CD4-positive, alpha-beta T cell treated with Interferon gamma for 1 hour (primary cell): ENCODE results near the gene TMEM120B.
"Not testable (repeated sequence)": the region's sequence is repeated elsewhere in the genome, so short reads cannot be mapped to it uniquely, and the experiment has no call there.

Experiments used
- DNase-seq: peaks from one replicate; pipeline ENCODE4 v3.0.0-alpha.2; 2020

TMEM120B gene

DNA sequence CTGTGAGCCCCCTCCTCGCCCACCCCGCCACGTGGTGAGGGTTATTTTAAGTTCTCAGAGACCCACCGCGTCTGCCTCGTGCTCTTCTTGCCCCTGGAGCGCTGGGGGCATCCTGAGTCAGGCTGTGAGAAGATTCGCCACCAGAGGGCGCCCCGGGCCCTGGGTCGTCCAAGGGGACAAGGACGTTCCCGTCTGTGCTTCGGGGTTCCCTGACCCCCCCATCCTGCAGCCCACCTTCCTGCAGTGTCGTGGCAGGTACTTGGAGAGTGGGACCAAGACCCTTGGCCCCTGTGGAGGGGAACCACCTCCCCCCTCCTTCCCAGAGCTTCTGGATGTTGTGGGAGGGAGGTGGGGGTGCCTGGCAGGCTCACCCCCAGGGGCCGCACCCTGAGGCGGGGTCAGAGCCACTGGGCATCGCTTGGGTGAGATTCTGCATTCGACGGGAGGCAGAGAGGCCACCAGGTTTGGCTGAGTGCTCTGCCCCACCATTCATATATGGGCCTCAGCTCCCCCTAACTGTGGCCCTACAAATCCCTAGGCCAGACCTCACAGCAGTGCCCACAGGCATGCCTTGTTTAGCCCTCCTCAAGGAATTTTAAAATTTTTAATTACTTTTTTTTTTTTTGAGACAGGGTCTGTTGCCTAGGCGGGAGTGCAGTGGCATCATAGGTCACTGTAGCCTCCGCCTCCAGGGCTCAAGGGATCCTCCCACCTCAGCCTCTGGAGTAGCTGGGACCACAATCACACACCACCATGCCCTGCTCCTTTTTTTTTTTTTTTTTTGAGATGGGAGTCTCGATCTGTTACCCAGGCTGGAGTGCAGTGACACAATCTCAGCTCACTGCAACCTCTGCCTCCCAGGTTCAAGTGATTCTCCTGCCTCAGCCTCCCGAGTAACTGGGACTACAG lies 63.9 kb downstream of the TMEM120B start:
- DNase-seq: peak; percentile 84

DNA sequence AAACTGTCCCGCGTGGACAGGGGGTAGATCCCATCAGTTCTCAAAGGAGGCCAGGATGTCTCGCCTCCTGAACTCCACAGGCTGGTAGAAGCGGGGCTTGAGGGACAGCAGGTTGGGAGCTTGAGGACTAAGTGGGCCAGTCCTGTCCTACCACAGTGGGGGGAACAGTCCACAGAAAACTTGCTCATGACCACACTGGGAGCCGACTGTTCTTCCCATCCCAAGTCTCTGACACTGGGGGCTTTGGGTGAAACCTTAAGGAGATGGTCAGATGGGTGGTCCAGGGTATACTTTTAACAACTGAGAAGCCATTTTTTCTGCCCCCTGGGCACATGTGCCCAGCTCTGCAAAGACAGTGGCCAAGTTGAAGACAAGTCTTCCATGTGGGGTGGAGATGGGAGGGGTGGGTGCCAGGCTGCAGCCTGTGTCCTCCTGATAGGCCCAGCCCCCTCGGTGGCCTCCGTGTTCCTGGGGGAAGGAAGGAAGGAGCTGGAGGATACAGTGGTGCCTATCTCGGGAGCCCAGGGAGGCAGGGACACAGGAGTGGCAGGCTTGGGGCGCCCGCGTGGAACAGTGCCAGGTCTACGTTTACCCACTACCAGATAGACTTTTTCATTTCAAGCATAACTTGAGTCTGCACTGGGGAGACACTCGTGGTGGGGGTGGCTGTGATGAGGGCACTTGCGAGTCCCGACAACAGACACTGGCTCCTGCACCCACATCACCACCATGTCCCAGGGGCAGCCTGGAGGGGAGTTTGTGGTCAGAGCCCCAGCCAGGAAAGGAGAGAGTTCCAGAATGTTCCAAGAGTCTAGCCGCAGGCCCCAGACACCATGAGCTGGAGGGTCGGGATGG lies 66.2 kb downstream of the TMEM120B start:
- no peak for DNase-seq

DNA sequence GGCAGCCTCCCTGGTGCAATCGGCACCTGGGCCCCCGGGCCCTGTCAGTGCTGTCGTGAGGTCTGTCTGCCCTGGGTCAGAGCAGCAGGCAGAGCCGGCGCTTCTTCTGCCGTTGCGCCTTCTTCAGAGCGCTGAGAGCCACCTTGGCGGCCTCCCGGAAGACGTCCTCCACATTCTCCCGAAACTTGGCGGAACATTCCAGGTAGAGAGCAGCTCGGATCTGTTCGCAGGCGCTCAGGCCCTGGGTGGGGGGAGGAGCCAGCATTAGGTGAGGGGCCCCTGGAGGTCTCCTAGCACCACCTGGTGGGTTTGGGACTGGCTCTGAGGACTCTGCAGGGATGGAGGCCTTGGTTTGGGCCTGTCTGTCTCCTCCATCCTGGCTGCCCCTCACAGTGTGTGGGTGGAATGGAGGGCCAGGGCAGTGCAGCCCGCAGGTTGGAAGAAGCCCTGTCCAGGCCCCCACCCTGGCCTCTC lies 66.9 kb downstream of the TMEM120B start:
- DNase-seq: no peak

DNA sequence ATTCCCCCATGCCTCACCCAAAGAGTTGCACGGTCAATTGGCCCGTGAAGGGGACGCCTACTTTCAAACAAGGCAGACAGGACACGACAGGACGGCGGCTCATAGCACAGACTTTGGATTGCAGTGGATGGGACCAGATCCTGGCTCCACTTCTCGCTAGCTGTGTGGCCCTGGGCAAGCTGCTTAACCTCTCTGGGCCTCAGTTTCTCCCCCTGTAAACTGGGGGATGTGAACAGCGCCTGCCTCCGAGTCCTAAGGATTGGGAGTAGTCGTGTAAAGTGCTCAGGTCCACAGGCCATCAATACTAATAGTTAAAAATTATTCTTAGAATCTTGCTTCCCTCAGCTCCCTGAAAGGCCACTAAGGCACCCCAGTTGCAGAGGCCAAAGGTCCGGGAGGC lies 67.9 kb downstream of the TMEM120B start:
- no peak for DNase-seq

DNA sequence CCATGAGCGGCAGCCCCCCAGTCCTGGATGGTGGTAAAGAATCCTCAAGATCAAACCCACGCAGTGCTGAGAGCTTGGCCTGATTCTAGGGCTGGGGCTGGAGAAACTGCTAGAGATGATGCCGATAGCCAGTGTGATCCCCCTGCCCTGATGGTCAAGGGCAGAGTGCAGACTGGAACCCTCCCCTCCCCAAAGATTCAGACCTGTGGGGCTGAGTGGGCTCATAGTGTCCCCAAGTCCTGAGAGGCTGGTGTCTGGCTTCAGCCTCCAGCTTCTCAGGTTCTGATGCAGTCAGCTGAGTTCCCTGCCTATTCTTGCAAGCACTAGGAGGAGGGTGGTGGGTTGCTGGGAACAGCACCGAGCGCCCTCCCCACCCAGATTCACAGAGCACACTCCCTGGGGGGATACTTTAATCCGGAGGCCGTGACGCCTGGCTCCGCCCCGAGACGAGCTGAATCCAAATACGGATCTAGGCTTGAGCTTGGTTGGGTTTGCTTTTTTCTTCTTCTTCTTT lies 69.0 kb downstream of the TMEM120B start:
- no peak for DNase-seq

DNA sequence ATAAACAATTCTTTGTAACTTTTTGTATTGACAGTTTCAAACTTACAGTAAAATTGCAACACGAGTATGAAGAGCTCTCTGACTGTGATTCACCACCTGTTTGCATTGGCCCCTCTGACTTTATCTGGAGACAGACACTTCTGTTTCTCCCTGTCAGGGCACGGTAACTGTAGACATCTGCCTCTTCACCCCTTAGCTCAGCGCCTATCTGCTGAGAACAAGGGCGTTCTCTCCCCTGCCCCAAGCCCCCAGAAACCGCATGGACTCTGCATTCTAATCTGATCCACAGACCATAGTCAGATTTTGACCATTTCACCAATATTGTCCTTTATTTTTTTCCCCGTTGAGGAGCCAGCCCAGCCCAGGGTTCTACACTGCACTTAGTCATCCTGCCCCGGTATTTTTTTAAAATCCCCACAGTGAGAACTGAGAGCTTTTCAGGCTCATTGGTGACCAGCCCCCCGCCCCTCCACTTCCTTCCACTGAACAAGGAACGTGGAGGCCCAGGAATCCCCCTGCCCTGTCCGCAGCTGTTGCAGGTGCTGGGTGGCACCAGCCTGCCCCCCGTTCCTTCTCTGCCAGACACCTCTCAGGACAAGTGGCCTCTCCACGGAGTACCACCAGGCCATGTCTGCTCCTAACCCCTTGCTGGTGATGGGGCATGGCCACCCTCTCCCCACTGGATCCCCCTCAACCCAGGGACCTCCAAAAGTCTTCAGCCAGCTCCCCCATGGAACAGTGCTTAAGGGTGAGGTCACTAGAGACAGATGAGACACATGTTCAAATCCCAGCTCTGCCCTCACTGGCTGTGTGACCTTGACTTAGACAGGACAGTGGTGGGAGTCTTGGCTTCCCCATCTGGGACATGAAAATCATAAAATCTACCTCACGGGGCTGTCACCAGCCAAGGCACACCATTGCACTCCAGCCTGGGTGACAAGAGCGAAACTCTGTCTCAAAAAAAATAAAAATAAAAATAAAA lies 69.7 kb downstream of the TMEM120B start:
- peak; percentile 50 for DNase-seq

DNA sequence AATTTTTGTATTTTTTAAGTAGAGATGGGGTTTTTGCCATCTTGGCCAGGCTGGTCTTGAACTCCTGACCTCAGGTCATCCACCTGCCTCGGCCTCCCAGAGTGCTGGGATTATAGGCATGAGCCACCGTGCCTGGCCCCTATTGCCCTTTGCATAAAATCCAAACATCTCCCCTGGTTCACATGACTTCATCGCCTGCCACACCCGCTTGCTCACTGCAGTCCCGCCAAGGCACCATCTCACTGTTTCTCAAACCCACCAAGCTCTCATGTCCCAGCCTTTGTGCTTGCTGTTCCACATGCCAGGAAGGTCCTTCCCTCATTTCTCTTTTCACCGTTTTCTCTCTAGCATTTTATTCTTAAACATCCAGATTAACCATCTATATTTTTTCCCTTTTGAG lies 71.2 kb downstream of the TMEM120B start:
- no peak for DNase-seq

DNA sequence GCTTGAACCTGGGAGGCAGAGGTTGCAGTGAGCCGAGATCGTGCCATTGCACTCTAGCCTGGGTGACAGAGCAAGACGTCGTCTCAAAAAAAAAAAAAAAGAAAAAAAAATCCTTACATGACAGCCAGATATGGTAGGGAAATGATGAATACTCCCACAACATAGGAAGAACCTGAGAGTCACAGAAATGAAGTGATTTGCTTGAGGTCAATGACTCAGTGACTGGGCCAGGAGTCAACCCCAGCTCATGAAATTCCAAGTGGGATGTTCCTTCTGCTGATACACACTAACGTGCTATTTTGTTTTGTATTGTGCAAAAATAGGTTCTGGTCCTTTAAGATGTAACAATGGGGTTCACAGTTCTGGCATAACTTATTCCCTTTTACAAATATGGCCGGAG lies 71.9 kb downstream of the TMEM120B start:
- DNase-seq: no peak

DNA sequence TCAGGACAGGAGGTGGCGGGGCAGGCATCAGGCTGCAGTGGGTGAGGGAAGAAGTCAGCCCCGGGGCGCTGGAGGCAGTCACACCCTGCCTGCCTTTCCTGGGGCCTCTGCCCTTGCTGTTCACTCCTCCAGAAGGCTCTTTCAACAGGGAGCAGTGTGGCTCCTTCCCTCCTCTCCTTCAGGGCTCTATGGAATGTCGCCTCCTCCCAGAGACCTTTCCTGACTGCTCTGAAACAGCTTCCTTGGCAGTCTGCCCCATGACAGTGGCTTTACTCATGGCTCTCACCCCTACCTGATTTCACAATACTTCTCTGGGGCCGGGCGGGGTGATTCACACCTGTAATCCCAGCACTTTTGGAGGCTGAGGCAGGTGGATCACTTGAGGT lies 73.9 kb downstream of the TMEM120B start:
- DNase-seq: peak; percentile 56

DNA sequence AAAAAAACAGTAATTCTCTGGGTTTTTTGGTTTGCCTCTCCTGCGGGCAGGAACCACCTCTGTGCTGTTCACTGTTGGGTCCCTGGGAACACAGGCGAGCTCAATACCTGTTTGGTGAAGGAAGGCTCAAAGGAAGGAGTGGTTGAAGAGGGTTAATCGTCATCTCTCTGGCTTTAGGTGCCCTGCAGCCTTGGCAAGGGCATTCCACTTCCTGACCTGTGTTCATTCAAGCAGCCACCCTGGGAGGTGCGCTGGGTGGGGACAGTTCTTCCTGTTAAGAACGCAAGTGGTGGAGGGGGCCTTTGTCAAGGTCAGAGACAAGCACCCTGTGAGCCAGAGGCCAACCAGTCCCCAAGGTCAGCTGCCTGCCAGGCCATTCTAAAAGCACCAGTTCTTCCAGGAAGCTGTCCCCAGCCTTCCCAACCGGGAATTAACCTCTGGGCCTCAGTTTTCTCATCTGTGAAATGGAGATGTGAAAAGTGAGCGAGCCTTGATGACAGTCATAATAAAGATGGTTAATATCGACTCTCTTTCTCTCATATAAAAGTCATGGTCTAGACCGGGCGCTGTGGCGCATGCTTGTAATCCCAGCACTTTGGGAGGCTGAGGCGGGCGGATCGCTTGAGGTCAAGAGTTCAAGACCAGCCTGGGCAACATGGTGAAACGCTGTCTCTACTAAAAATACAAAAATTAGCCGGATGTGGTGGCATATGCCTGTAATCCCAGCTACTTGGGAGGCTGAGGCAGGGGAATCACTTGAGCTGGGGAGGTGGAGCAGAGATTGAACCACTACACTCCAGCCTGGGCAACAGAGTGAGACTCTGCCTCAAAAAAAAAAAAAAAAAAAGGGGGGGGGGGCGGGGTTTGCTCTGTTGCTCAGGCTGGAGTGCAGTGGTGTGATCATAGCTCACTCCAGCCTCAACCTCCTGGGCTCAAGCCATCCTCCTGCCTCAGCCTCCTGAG lies 74.8 kb downstream of the TMEM120B start:
- DNase-seq: peak; percentile 58

DNA sequence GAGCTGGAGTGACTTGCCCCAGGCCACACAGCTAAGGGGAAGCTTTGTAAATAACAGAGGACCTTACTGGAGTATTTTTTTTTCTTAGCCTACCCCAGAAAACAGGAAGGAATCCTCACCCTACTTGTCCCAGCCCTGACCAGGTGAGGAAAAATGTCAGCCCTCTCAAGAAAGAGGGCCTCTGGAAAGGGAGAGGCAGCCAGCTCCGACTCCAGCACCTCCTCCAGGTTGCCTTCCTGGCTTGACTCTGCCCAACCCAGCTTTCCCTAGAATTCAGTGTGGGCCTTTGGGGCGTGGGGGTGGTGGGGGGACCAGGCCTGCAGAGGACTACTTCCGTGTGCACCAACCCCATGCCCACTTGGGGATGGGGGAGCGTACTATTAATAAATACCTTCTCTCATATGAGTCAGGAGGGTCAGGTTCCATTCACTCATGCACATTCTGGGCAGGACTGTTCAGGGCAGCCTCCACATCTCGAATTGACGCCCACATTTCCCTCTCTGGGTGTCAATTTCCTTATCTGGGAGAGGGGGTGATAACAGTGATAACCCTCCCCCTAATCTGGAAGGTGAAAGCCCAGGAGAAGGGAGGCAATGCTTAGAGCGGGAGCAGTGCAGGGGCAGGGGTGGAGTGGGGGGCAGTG lies 75.7 kb downstream of the TMEM120B start:
- DNase-seq: no peak

DNA sequence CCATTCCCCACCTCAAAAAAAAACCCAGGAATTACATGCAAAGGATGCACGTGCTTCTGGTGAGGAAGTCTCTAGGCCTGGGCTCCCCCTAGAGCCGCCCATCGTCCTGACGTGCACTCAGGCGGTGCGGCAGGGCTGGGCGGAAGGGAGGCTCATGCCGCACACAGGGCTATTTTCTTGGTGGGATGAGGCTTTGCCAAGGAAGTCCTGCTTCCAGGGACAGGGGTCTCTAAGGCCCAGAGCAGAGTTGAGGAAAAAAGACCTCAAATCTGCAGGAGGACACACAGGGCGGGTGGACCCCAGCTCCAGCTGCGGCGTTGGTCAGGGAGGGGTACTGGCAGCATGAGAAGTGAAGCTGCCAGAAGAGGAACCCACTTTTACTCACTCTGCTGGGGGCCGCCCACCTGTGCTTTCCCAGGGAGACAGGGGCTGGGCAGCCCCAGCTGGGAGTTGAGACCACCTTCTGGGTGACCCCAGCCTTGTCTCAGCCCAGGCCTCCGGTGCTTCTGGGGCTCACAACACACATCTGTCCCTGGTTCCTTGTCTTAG lies 76.8 kb downstream of the TMEM120B start:
- DNase-seq: peak; percentile 68

DNA sequence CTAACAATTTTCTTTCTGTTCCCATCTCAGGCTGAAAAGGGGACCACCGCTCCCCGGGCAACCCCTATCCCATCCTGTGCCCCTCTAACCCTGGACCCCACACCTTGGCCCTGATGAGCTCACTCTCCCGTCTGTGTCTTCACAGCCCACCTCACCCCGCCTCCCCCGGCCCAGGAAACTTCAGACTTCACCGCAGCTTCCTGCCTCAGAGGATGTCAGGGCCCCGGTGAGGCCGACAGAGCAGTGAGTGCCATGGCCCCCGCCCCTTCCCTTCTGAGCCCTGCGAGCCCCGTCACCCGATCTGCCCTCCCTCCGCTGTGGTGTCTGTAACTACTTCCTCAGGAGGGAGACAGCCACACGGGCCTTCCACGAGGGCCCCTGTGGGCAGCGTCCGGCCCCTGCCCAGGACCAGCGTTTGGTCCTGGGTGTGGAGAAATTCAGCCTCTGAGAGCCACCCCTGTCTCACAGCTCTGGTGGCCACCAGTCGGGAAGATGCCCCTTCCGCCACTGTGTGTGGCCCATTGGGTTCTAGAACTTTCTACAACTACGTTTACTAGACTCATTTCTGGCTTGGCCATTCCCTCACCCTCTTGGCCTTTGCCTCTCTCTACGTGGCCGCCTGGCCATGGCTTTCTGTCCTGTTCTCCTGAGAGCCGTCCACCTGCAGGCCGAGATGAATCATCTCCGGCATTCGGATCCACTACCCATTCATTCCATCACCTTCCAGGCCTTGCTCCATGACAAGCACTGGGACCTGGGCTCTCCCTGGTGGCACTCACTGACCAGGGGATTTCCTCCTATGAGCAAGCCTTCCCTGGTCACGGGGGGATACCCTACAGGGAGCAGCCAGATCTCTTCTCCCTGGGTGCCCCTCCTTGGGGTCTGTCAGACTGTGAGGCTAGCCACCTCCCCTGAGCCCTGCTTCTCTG lies 77.5 kb downstream of the TMEM120B start:
- DNase-seq: peak; percentile 96

DNA sequence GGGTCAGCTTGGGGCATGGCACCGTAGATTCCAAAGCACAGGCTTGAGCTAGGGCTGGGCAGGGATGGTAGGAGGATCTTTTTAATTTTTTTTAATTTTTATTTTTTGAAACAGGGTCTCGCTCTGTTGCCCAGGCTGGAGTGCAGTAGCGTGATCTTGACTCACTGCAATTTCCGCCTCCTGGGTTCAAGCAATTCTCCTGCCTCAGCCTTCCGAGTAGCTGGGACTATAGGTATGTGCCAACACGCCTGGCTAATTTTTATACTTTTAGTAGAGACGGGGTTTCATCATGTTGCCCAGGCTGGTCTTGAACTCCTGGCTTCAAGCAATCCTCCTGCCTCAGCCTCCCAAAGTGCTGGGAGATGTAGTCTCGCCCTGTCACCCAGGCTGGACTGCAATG lies 78.2 kb downstream of the TMEM120B start:
- DNase-seq: not testable (repeated sequence)

DNA sequence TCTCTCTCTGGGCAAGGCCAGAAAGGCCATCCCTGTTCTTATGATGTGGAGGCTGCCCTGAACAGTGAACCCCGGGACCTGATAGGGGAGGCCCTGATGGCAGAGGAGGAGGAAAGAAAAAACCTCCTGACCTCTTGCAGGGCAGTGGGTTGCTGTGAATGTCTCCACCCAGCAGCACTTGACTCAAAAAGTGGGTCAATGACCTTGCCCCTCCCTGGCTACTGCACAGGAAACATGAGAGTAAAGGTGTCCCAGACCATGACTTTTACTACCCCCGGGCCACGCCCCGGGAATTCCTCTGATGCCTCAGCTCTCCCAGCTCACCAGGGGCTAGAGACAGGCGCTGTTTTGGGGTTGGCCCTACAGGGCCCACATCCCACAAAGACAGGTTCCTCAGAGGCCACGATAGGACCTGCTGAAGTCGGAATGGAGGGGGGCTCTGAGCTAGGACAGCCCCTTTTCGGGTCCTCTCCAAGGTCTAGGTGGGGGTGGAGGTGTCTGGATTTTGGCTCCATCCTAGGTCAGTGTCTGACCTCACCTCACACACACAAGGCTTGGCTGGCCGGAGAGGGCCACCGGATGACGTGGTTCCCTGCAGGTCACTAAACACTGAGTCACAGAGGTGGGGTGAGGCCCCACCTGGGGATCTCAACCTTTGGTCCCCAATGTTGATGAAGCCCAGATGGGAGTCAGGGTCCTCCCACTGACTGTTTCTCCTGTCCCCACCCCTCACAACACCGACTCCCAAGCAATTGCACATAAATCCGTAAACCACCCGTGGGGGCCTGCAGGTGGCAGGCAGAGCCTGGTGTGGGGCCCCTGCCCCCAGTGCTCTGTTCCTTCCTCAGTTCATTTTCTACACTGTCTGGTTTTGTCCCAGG lies 79.4 kb downstream of the TMEM120B start:
- peak; percentile 59 for DNase-seq

DNA sequence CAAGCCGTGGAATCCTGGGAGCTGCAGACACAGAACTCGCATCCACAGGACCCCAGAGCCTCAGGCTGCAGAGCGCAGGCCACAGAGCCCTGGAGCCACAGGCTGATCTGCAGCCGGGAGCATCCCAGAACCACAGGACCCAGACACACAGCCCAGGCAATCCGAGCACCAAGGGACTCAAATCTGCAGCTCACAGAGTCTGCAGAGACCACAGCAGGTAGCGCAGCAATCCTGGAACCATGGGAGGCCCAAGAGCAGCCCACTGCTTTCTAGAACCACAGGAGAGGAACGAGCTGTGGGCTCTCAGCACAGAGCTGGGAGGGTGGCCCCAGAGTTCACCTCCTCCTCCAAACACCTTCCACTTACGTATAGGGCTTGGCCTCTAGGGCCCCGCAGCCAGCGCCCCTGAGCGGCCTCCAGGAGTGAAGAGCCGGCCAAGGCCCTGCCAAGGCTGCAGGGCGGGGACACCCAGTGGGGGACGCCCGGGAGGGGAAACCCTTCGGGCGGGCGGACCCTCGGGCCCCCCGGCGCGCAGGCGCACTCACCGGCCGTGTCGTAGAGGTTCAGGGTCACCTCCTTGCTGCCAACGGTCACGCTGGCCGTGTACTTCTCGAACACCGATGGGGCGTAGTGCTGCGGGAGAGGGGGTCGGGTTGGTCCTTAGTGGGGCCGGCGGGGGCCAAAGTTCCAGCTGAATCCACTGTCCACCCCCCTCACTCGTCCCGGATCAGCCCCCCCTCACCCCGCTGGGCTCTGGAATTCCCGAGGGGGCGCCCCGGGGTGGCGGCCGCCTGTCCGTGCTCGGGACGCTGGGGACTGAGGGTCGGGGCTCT lies 80.3 kb downstream of the TMEM120B start:
- DNase-seq: peak; percentile 74

DNA sequence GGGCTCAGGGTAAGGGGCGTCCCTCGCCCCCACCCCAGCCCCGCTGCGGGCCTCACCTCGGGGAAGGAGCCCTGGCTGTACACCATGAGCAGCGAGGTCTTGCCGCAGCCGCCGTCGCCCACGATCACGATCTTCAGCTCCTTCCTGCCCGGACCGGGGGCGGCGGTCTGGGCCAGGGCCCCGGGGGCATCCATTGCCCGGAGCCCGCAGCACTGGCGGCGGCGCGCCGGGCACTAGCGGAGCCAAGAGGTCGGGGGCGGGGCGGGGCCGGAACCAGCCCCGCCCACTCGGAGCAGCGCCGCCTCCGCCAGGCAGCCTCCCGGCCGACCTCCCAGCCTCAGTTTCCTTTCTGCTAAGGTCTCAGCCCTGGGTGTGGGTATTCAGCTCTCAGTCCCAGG lies 80.9 kb downstream of the TMEM120B start, which contains the start of gene RHOF:
Gene RHOF, minus strand, starts transcription at position 249 of the 398 bp plus-strand sequence. Its CDS starts 55 bp downstream, at position 194.
- peak; percentile 65 for DNase-seq
